Ascending aorta (tissue), 2 donors: ENCODE data around the gene NAP1L4. TPM values are rescaled to one million over a fixed set of nuclear protein-coding genes. Genes with fewer than 3 reads are reported as not detected.
A peak's percentile ranks its signal among the peaks of the same experiment; 100 is the strongest.

Experiments used
- DNase-seq, 2 donors: peaks; one replicate each; pipeline ENCODE4 v3.0.0-alpha.2; 2019; ENCODE audit warnings: low spot score in 2 of 2
- H3K27ac ChIP-seq, 2 donors: fragments of 200-600 bp; sonication (generic); one replicate each; pipeline ENCODE4 v1.5.1; 2016 to 2017; ENCODE audit warnings: mild to moderate bottlenecking in 1 of 2
- H3K27me3 ChIP-seq: fragments of 200-600 bp; sonication (generic); one replicate; pipeline ENCODE4 v1.5.1; 2017
- H3K36me3 ChIP-seq, 2 donors: fragments of 200-600 bp; sonication (generic); one replicate each; pipeline ENCODE4 v1.5.1; 2016
- H3K4me1 ChIP-seq, 2 donors: fragments of 200-600 bp; sonication (generic); one replicate each; pipeline ENCODE4 v1.5.1; 2016 to 2017; ENCODE audit warnings: mild to moderate bottlenecking in 1 of 2
- H3K4me3 ChIP-seq, 2 donors: fragments of 200-600 bp; sonication (generic); one replicate each; pipeline ENCODE4 v1.5.1; 2016 to 2017; ENCODE audit warnings: mild to moderate bottlenecking in 1 of 2
- H3K9me3 ChIP-seq, 2 donors: fragments of 200-600 bp; sonication (generic); one replicate each; pipeline ENCODE4 v1.5.1; 2016
- intact Hi-C: fragments of 100-400 bp; cut with DNase I; formaldehyde crosslinking; loops from one replicate; pipeline ENCODE4 v1.15.1; 2023
- total RNA-seq: library from RNA; depleted of rRNA; stranded (reverse); fragments of >200 nt; gene quantifications from one replicate; pipeline ENCODE4 v1.1.0, GENCODE V29; 2016
- TF ChIP-seq, protein P1 (sequence below), 3 experiments: fragments of 200-600 bp in 2 of 3; fragments of 450-650 bp in 1 of 3; sonication (generic) in 2 of 3; IDR thresholded peaks; one replicate each; pipeline ENCODE4 v1.5.1; 2016 to 2019; ENCODE audit warnings: antibody characterized with exemption in 3 of 3, mild to moderate bottlenecking in 1 of 3, moderate library complexity in 1 of 3

Gene NAP1L4
- total RNA-seq, 1 donor from 2014 or later, result 54.5 TPM

DNA sequence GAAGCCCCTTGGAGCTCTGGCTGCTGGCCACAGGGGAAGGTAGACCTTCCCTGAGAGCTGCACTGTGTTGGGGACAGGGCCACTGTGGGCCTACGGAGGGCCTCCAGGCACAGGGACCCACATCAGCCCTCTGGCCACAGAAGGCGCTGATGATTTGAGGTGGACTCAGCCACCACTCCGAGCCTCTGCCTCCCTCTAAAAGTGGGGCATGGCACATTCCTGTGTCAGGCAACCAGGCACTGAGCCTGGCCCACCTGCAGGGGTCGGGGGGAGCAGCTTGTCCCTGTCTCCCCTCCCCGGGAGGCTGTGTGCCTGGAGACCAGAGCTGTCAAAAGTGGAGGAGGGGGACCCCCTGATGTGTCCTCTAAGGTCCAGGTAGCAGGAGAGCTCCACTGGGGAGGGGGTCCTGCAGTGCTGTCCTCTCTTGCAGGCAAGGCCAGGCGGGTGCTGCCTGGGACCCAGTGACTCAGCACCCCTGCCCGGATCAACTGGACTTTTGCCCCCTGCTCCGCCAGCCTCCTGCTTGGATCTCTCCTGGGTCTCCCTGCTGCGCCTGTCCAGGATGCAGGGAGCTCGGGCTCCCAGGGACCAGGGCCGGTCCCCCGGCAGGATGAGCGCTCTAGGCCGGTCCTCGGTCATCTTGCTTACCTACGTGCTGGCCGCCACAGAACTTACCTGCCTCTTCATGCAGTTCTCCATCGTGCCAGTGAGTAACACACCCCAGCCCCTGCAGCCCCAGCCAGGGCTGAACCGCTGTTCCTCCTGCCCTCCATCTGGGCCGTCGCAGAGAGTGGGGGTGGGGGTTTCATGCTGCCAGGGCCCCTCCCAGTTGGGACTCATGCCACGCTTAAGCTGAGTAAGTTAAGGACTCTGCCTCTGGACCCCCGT is 89.1 kb downstream of the NAP1L4 start:
- Histone ChIP-seq H3K27ac (peak overlapping the region in 1 of 2 donors; percentile 72), H3K9me3 (no peaks in the 10 kb centered on the region), H3K36me3 (no peaks in the 10 kb centered on the region), H3K27me3 (no peaks in the 10 kb centered on the region), H3K4me3 (peak overlapping the region; percentile 69 to 93), H3K4me1 (peaks cover 0 to 17% of the 10 kb centered on the region in 2 donors)
- no peak for DNase-seq
- TF ChIP-seq, protein P1, sequence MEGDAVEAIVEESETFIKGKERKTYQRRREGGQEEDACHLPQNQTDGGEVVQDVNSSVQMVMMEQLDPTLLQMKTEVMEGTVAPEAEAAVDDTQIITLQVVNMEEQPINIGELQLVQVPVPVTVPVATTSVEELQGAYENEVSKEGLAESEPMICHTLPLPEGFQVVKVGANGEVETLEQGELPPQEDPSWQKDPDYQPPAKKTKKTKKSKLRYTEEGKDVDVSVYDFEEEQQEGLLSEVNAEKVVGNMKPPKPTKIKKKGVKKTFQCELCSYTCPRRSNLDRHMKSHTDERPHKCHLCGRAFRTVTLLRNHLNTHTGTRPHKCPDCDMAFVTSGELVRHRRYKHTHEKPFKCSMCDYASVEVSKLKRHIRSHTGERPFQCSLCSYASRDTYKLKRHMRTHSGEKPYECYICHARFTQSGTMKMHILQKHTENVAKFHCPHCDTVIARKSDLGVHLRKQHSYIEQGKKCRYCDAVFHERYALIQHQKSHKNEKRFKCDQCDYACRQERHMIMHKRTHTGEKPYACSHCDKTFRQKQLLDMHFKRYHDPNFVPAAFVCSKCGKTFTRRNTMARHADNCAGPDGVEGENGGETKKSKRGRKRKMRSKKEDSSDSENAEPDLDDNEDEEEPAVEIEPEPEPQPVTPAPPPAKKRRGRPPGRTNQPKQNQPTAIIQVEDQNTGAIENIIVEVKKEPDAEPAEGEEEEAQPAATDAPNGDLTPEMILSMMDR (IDR thresholded peaks at IDR 0.05), result no peak
- intact Hi-C loops, result loop anchor here (1.0 to 2.0 kb wide), 2 partner anchors 18 to 26 kb away; partner anchors contain the start of genes CDKN1C and PHLDA2

DNA sequence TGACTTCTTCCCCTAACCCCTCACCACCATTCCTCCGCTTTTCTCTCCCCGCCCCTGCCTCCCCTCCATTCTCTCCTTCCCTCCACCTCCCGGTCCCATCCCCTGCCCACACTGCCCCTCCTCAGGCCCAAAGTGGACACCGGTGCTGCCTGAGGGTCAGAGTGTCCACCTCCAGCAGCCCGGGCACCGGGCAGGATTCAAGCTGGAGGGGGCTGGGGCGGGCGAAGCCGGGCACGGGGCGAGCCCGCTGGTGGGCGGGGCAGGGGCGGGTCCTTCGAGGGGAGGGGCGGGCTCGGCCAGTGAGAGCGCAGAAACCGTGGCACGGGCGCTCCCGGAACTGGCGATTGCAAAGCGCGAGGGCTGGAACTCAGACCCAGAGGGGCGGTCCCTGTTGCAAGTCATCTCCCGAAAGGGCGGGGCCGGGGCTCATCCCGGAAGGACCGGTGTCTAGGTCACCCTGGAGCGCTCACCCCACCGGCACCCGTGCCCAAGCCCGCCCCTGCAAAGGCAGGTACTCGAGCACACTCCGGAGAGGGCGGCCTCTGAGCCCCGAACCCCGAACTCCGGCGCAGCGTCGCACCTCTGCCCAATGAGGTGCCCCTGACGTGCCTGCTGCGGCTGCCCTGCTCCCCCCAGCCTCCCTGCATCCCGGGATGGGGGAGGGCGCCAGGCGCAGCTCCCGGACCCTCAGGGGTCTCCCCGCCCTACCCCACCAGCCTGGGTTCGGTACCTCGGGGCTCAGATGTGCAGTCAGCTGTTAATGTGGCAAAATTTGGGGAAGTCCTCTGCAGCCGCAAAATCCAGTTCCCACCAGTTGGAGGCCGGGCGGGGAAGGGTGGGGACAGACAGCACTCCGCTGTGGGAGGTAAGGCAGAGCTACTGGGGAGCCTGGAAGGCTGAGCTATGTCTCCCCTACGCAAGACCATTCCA is 90.0 kb downstream of the NAP1L4 start:
- H3K4me1 ChIP-seq, result peaks cover 0 to 17% of the 10 kb centered on the region in 2 donors

DNA sequence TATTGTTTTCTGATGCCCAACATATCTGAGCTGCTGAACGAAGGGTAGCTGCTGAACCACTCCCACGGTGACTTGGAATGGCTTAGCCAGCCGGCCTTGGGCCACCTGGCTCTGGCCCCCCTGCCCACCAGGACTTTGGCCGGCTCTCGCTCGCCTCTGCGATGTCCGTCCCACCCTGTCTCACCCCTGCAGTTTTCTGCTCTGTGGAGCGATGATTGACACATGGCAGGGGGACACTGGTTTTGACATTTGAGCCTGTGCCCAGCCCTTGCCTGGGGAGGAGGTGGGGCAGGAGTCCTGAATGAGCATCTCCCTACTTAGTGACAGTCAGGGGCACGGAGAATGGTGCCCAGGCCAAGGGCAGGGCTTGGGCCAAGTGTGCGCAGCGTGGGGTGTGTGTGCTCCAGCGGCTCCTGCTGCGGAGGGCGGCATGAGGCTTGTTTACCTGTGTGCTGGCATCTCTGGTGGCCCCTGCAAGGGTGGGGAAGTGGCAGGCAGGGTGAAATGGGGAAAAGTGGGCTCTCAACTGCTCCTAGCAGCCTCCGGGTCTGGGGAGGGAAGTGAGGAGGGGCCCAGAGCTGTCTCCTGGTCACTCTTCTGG is 90.8 kb downstream of the NAP1L4 start:
- TF ChIP-seq, protein P1 (IDR thresholded peaks at IDR 0.05), result no peak
- peaks cover 0 to 17% of the 10 kb centered on the region in 2 donors for H3K4me1 ChIP-seq
- no peaks in the 10 kb centered on the region for H3K9me3 ChIP-seq
- intact Hi-C loops, result no loop called here
- no peaks in the 10 kb centered on the region for H3K36me3 ChIP-seq
- no peak for DNase-seq
- H3K4me3 ChIP-seq, result peak overlapping the region in 1 of 2 donors; percentile 93
- H3K27ac ChIP-seq, result peak overlapping the region; percentile 72 to 84
- H3K27me3 ChIP-seq, result no peaks in the 10 kb centered on the region

More for the DNA sequence above, 90.0 kb downstream of the NAP1L4 start:
- intact Hi-C loops, result loop anchor here (1.0 to 2.0 kb wide), 2 partner anchors 17 to 27 kb away; partner anchors contain the start of genes CDKN1C and PHLDA2
- no peaks in the 10 kb centered on the region for H3K27me3 ChIP-seq
- H3K9me3 ChIP-seq, result no peaks in the 10 kb centered on the region
- peak overlapping the region; percentile 72 to 84 for H3K27ac ChIP-seq
- no peaks in the 10 kb centered on the region for H3K36me3 ChIP-seq
- peak overlapping the region; percentile 69 to 93 for H3K4me3 ChIP-seq
- TF ChIP-seq, protein P1 (IDR thresholded peaks at IDR 0.05), result no peak
- DNase-seq, result peak; percentile 85 to 97

DNA sequence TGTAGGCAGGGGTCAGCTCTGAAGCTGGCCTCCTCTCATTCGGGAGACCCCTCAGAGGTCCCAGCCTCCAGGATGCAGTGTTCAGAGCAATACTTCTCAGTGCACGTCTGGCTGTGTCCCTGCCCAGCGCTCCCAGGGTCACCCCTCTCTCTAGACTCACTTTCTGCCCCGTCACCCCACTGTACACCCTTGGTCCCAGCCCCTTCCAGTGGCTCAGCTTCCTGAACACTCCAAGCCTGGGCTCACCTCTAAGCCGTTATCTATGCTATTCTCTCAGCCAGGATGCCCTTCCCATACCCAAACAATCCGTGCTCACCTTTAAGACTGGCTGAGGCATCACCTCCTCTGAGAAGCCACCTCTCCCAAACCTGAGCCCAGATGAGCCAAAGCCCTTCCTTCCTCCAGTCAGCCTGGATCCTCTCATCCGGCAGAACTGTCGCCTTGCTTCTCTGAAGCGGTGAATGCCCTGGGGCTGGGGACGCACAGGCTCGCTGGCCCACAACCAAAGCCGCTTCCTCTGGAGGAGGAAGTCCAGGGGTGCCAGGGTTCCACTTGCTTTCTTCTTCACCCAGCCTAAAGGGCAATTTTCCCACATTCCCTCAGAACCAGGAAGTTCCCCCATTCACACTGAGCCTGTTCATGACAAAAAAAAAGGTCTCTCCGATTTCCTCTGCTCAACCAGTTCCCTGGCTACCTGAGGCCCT is 92.9 kb downstream of the NAP1L4 start:
- intact Hi-C loops, result no loop called here
- no peak overlapping the region for H3K4me3 ChIP-seq

More for the DNA sequence above, 92.9 kb downstream of the NAP1L4 start:
- Histone ChIP-seq H3K4me1 (peaks cover 0 to 17% of the 10 kb centered on the region in 2 donors), H3K9me3 (no peaks in the 10 kb centered on the region), H3K27ac (peak overlapping the region; percentile 43 to 50), H3K36me3 (no peaks in the 10 kb centered on the region), H3K27me3 (no peaks in the 10 kb centered on the region)
- no peak for DNase-seq
- TF ChIP-seq, protein P1 (IDR thresholded peaks at IDR 0.05), result no peak
